Panc1 (cell line): ENCODE data around the gene TM2D1.

Experiments used
- POLR2AphosphoS5 ChIP-seq: IDR thresholded peaks from 2 replicates; pipeline ENCODE4 v1.6.1; 2012; ENCODE audit warnings: mild to moderate bottlenecking, low read depth, low read length, moderate library complexity
- REST ChIP-seq, 2 experiments: IDR thresholded peaks; 2 replicates each; pipeline ENCODE4 v1.6.1; 2011 to 2012; ENCODE audit warnings: low read depth in 2 of 2, control low read depth in 1 of 2, low read length in 1 of 2, mild to moderate bottlenecking in 1 of 2, moderate library complexity in 1 of 2; ENCODE audit not compliant: insufficient read depth in 1 of 2
- SIN3A ChIP-seq: IDR thresholded peaks from 2 replicates; pipeline ENCODE4 v1.6.1; 2012; ENCODE audit warnings: low read depth, mild to moderate bottlenecking, low read length, moderate library complexity, borderline replicate concordance; ENCODE audit not compliant: insufficient read depth
- TCF7L2 ChIP-seq: IDR thresholded peaks from 2 replicates; pipeline ENCODE4 v1.6.1; 2011; ENCODE audit warnings: mild to moderate bottlenecking, low read depth, low read length, inconsistent platforms
- TF ChIP-seq, protein P1 (sequence below): fragments of 450-650 bp; IDR thresholded peaks from 2 replicates; pipeline ENCODE4 v1.5.1; 2017; ENCODE audit warnings: mild to moderate bottlenecking

DNA sequence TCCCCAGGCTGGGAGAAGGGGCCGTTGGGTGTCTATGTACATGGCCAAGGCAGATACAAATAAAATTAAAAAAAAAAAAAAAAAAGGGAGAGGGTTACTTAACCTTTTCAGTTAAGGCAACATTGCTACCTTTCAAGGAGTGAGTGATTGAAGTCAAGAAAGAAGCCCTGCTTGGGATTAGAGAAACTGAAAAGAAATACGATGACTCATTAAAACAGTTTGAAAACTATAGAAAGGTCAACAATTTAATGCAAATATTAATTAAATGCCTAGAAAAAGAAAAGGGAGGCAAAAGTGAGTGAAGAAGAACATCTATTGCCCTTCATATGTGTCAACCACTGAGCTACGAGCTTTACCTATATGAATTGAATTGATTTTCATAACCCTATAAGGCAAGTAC is 69.5 kb downstream of the TM2D1 start:
- TF ChIP-seq, protein P1, sequence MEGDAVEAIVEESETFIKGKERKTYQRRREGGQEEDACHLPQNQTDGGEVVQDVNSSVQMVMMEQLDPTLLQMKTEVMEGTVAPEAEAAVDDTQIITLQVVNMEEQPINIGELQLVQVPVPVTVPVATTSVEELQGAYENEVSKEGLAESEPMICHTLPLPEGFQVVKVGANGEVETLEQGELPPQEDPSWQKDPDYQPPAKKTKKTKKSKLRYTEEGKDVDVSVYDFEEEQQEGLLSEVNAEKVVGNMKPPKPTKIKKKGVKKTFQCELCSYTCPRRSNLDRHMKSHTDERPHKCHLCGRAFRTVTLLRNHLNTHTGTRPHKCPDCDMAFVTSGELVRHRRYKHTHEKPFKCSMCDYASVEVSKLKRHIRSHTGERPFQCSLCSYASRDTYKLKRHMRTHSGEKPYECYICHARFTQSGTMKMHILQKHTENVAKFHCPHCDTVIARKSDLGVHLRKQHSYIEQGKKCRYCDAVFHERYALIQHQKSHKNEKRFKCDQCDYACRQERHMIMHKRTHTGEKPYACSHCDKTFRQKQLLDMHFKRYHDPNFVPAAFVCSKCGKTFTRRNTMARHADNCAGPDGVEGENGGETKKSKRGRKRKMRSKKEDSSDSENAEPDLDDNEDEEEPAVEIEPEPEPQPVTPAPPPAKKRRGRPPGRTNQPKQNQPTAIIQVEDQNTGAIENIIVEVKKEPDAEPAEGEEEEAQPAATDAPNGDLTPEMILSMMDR, result no peak
- TF ChIP-seq REST (IDR thresholded peaks at IDR 0.05; ENCODE audit: insufficient read depth in 1 of 2, low read depth in 2 of 2, low read length in 1 of 2) (no peak), TCF7L2 (no peak), SIN3A (no peak), POLR2AphosphoS5 (no peak)
